Right kidney (tissue), 1 donor: ENCODE measurements around the gene GNA15.

ENCODE experiments used
- DNase-seq: peaks from one replicate; pipeline ENCODE4 v3.0.0-alpha.2; 2016

GNA15 gene

GRCh38 chr19:3175781-3176714, 40.2 kb downstream of the GNA15 start:
- DNase-seq, result no peak

- DNase-seq, result no peak
These were observed 41.1 kb downstream of the GNA15 start for GRCh38 chr19:3176715-3177501.

GRCh38 chr19:3178377-3178972, 42.6 kb downstream of the GNA15 start, which contains the start of gene S1PR4:
TSS of gene S1PR4 (plus strand) at chr19:3178769. CDS start at chr19:3178793, 24 bp downstream.
- no peak for DNase-seq

- no peak for DNase-seq
These were observed 43.3 kb downstream of the GNA15 start for GRCh38 chr19:3178973-3179738.

- no peak for DNase-seq
These were observed 44.0 kb downstream of the GNA15 start for GRCh38 chr19:3179739-3180293.

GRCh38 chr19:3183721-3184641, 48.1 kb downstream of the GNA15 start:
- DNase-seq, result no peak

GRCh38 chr19:3184847-3185460, 49.1 kb downstream of the GNA15 start:
- DNase-seq, result no peak

- peak; percentile 99 for DNase-seq
These were observed 49.8 kb downstream of the GNA15 start, which contains the start of gene NCLN for GRCh38 chr19:3185461-3186159. TSS of gene NCLN (plus strand) at chr19:3185930. CDS start at chr19:3186031, 101 bp downstream.

GRCh38 chr19:3186160-3186688, 50.4 kb downstream of the GNA15 start:
- DNase-seq, result no peak

- DNase-seq, result no peak
These were observed 51.2 kb downstream of the GNA15 start for GRCh38 chr19:3186891-3187661.

GRCh38 chr19:3187662-3188511, 52.1 kb downstream of the GNA15 start:
- DNase-seq, result no peak

- no peak for DNase-seq
These were observed 53.1 kb downstream of the GNA15 start for GRCh38 chr19:3188627-3189596.

- DNase-seq, result no peak
These were observed 54.1 kb downstream of the GNA15 start for GRCh38 chr19:3189702-3190469.

GRCh38 chr19:3190470-3190770, 54.6 kb downstream of the GNA15 start:
- DNase-seq, result no peak
